ENCODE results near the gene ATP8B1. TPM values are rescaled to one million over a fixed set of nuclear protein-coding genes. Genes with fewer than 3 reads are reported as not detected.

Gene ATP8B1
- total RNA-seq, 1 donor from 2014 or later = 30.9 TPM

- no peaks in the 10 kb centered on the region for H3K36me3 ChIP-seq
- TF ChIP-seq, protein P1, sequence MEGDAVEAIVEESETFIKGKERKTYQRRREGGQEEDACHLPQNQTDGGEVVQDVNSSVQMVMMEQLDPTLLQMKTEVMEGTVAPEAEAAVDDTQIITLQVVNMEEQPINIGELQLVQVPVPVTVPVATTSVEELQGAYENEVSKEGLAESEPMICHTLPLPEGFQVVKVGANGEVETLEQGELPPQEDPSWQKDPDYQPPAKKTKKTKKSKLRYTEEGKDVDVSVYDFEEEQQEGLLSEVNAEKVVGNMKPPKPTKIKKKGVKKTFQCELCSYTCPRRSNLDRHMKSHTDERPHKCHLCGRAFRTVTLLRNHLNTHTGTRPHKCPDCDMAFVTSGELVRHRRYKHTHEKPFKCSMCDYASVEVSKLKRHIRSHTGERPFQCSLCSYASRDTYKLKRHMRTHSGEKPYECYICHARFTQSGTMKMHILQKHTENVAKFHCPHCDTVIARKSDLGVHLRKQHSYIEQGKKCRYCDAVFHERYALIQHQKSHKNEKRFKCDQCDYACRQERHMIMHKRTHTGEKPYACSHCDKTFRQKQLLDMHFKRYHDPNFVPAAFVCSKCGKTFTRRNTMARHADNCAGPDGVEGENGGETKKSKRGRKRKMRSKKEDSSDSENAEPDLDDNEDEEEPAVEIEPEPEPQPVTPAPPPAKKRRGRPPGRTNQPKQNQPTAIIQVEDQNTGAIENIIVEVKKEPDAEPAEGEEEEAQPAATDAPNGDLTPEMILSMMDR (IDR thresholded peaks at IDR 0.05) = no peak
- no peak for DNase-seq (ENCODE audit: low spot score in 2 of 2)
- no peaks in the 10 kb centered on the region for H3K27me3 ChIP-seq
- H3K4me3 ChIP-seq = no peak overlapping the region
- H3K9me3 ChIP-seq = no peaks in the 10 kb centered on the region
- no peaks in the 10 kb centered on the region for H3K4me1 ChIP-seq
- no peak overlapping the region for H3K27ac ChIP-seq
- intact Hi-C loops (cut with DNase I) = loop anchor here (10.0 kb wide), 1 partner anchor 410 kb away; the partner anchor contains the start of gene ONECUT2
Observed at GRCh38 chr18:57844319-57844718, 41.2 kb upstream of the ATP8B1 start.

DNA sequence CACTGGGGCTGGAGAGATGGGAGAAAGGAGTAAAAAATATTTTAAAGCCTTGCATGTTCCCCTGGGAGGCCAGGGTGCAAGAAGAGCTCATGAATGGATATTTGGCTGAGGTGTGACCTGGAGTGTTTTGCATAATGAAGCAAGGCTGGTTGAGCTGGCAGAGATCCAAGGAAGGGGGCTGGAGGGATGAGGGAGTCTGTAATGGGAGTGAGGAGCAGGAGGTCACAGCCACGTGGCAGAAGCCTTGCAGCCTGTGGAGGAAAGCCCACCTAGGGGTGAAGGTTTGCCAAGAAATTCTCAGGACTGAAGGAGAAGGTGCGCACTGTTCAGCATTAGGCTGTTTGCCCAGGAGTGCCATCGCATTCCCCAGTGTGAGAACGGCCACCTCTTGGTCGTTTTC, 40.3 kb upstream of the ATP8B1 start:
- TF ChIP-seq, protein P1 (IDR thresholded peaks at IDR 0.05) = no peak
- Histone ChIP-seq H3K27me3 (no peaks in the 10 kb centered on the region), H3K4me1 (no peaks in the 10 kb centered on the region), H3K9me3 (no peaks in the 10 kb centered on the region), H3K4me3 (no peak overlapping the region), H3K27ac (no peak overlapping the region), H3K36me3 (no peaks in the 10 kb centered on the region)
- intact Hi-C loops (cut with DNase I) = loop anchor here (10.0 kb wide), 1 partner anchor 409 kb away; the partner anchor contains the start of gene ONECUT2
- no peak for DNase-seq (ENCODE audit: low spot score in 2 of 2)

GRCh38 chr18:57841568-57841967, 38.5 kb upstream of the ATP8B1 start:
- TF ChIP-seq, protein P1 (IDR thresholded peaks at IDR 0.05) = no peak
- no peak overlapping the region for H3K4me3 ChIP-seq
- DNase-seq (ENCODE audit: low spot score in 2 of 2) = no peak
- H3K4me1 ChIP-seq = no peaks in the 10 kb centered on the region
- no peak overlapping the region for H3K27ac ChIP-seq
- intact Hi-C loops (cut with DNase I) = loop anchor here (10.0 kb wide), 1 partner anchor 407 kb away; the partner anchor contains the start of gene ONECUT2
- H3K36me3 ChIP-seq = no peaks in the 10 kb centered on the region
- H3K9me3 ChIP-seq = no peaks in the 10 kb centered on the region
- H3K27me3 ChIP-seq = no peaks in the 10 kb centered on the region

GRCh38 chr18:57839942-57840381, 36.8 kb upstream of the ATP8B1 start:
- no peaks in the 10 kb centered on the region for H3K27me3 ChIP-seq
- no peak for DNase-seq (ENCODE audit: low spot score in 2 of 2)
- H3K27ac ChIP-seq = no peak overlapping the region
- H3K9me3 ChIP-seq = no peaks in the 10 kb centered on the region
- H3K4me1 ChIP-seq = no peaks in the 10 kb centered on the region
- no peak overlapping the region for H3K4me3 ChIP-seq
- intact Hi-C loops (cut with DNase I) = loop anchor here (10.0 kb wide), 1 partner anchor 405 kb away; the partner anchor contains the start of gene ONECUT2
- TF ChIP-seq, protein P1 (IDR thresholded peaks at IDR 0.05) = no peak
- no peaks in the 10 kb centered on the region for H3K36me3 ChIP-seq

GRCh38 chr18:57837917-57838548, 34.9 kb upstream of the ATP8B1 start:
- no peaks in the 10 kb centered on the region for H3K36me3 ChIP-seq
- H3K27ac ChIP-seq = no peak overlapping the region
- no peak overlapping the region for H3K4me3 ChIP-seq
- DNase-seq (ENCODE audit: low spot score in 2 of 2) = no peak
- TF ChIP-seq, protein P1 (IDR thresholded peaks at IDR 0.05) = no peak
- H3K27me3 ChIP-seq = no peaks in the 10 kb centered on the region
- no peaks in the 10 kb centered on the region for H3K9me3 ChIP-seq
- intact Hi-C loops (cut with DNase I) = no loop called here
- peaks cover 0 to 4% of the 10 kb centered on the region in 2 donors for H3K4me1 ChIP-seq
